PC-9 (cell line): Measurements from ENCODE around the gene TGFB2.

ENCODE experiments used
- CTCF ChIP-seq: fragments of 200-600 bp; sonication (generic); conservative IDR thresholded peaks from 2 replicates; pipeline ENCODE4 v1.6.1; 2017; ENCODE audit warnings: mixed run types, antibody characterized with exemption, mild to moderate bottlenecking, moderate library complexity
- EZH2 ChIP-seq: fragments of 200-600 bp; sonication (generic); IDR thresholded peaks from 2 replicates; pipeline ENCODE4 v1.8.0; 2017; ENCODE audit warnings: antibody characterized with exemption, low read depth

DNA sequence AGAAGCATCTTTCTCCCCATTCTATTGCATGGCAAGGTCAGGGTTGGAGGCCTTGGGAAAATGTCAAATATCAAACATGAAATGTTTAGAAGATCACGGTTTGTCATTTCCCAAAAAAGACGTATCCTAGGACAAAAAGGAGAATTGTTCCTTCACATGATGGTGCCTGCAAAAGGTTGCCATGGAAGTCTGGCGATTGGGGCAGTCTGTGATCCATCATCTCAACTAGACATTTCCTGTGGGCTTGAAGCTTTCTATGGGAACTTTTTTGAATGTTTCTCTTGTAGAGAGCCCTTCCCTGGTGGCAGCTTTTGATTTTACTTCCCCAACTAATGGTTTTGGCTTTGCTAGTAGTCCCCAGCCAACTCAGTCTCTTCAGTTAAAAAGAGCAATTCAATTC is 106.3 kb downstream of the TGFB2 start:
- no peak for TF ChIP-seq CTCF
- TF ChIP-seq EZH2: no peak
